NCI-H2171 treated with DMSO at 0.1 percent for 48 hours (cell line): ENCODE results near the gene MALAT1.
A peak's percentile ranks its signal among the peaks of the same experiment; 100 is the strongest.
"Not testable (repeated sequence)": the region's sequence is repeated elsewhere in the genome, so short reads cannot be mapped to it uniquely, and the experiment has no call there.

Source experiments
- DNase-seq: peaks from one replicate; lab custom pipeline; 2025; lab: John Stamatoyannopoulos, UW

MALAT1 gene

DNA sequence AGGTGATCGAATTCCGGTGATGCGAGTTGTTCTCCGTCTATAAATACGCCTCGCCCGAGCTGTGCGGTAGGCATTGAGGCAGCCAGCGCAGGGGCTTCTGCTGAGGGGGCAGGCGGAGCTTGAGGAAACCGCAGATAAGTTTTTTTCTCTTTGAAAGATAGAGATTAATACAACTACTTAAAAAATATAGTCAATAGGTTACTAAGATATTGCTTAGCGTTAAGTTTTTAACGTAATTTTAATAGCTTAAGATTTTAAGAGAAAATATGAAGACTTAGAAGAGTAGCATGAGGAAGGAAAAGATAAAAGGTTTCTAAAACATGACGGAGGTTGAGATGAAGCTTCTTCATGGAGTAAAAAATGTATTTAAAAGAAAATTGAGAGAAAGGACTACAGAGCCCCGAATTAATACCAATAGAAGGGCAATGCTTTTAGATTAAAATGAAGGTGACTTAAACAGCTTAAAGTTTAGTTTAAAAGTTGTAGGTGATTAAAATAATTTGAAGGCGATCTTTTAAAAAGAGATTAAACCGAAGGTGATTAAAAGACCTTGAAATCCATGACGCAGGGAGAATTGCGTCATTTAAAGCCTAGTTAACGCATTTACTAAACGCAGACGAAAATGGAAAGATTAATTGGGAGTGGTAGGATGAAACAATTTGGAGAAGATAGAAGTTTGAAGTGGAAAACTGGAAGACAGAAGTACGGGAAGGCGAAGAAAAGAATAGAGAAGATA lies at the start of gene MALAT1:
Gene MALAT1, plus strand, starts transcription at position 69 of the 736 bp plus-strand sequence.
- peak; percentile 94 for DNase-seq

DNA sequence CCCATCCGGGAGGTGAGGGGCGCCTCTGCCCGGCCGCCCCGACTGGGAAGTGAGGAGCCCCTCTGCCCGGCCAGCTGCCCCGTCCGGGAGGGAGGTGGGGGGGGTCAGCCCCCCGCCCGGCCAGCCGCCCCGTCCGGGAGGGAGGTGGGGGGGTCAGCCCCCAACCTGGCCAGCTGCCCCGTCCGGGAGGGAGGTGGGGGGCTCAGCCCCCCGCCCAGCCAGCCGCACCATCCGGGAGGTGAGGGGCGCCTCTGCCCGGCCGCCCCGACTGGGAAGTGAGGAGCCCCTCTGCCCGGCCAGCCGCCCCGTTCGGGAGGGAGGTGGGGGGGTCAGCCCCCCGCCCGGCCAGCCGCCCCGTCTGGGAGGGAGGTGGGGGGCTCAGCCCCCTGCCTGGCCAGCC lies 47.5 kb upstream of the MALAT1 start:
- not testable (repeated sequence) for DNase-seq

DNA sequence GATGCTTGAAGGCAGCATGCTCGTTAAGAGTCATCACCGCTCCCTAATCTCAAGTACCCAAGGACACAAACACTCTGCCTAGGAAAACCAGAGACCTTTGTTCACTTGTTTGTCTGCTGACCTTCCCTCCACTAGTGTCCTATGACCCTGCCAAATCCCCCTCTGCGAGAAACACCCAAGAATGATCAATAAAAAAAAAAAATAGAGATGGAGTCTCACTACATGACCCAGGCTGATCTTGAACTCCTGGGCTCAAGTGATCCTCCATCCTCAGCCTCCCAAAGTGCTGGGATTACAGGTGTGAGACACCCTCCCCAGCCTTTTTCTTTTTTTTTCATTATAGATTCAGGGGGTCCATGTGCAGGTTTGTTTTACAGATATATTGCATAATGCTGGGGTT lies 46.6 kb upstream of the MALAT1 start:
- not testable (repeated sequence) for DNase-seq

DNA sequence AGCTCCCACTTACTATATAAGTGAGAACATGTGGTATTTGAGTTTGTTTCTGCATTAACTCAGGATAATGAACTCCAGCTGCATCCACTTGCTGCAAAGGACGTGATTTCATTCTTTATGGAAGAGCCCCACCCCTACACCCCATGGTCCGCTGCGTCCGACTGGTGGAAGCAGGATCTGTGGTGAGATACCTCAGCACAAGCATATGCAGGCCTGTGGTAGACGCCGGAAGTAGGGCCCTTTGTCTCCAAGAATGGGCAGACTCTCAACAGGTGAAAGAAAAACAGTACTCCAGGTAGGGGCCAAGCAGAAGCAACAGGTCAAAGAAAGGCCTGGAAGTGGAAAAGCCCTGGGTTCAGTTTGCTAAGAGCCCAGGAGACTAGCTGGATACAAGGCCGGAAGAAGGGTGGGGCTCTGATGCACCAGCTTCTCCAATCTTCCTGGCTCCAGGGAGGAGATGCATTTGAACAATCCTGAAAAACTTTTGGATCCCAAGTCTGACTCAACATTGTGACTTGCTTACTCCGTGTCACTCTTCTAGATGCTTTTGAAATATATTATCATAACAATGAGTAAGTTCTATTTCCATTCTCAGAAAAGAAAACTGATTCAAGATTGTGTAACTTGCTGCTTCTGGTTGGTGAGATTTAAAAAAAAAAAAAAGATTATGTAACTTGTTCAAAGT lies 45.9 kb upstream of the MALAT1 start:
- DNase-seq = no peak

DNA sequence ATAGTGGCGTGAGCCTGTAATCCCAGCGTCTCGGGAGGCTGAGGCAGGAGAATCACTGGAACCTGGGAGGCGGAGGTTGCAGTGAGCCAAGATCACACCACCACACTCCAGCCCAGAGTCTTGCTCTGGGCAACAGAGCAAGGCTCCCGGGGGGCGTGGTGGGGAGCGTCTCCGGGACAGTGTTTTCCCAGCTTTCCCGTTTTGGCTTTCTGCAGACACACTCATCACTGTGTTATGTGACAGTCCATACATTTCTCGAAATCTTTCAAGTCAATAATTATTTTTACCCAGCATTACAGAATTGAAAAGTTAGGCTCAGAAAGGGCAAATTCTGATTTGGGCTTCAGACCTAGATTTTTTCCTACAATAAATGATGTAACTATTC lies 44.5 kb upstream of the MALAT1 start:
- no peak for DNase-seq

DNA sequence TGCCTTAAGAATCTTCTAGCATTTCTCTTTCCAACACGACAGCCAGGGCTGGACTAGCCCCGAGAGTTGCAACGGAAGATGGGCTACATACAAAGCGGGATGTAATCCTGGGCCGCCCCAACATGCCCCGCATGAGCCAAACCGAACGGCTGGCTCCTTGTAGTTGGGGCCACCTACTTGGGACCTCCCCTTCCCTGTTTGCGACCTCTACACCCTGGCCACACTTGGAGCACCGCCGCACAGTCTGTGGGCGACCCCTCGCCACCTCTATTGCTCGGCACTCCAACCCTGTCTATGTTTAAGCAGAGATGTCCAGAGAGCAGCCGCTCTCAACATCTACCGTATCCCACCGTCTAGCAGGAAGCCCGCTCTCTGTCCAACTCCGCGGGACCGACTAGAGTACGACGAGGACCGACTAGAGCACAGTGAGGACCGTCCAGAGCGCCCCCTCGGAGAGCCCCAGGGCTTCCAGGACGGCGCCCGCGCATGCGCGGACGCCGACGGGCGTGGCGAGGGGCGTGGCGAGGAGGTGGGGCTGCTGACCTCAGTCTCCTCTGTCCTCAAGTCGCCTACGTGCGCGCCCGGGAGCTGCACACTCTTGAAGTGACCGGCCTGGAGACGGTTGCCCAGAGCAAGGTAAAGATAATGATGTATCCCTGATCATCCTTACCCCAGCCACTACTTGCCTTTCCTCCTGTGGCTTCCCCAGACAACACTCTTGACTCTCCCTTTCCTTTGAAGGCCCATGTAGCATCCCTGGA lies 44.0 kb upstream of the MALAT1 start:
- peak; percentile 84 for DNase-seq

DNA sequence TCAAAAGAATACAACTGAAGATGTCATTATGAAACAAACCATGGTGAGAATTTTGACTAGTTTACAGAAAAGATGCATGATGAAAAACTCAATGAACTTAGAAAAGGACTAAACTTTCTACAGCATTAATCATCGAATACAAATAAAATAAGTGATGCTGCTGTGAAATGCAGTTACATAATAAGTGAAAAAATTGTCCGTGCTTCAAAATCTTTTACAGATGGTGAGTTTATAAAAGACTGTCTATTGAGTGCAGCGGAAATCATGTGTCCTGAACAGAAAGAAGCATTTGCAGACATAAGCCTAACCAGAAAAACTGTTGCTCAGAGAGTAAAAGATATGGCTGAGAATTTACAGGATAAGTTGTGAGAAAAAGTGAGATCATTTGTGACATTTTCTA lies 42.4 kb upstream of the MALAT1 start:
- no peak for DNase-seq

DNA sequence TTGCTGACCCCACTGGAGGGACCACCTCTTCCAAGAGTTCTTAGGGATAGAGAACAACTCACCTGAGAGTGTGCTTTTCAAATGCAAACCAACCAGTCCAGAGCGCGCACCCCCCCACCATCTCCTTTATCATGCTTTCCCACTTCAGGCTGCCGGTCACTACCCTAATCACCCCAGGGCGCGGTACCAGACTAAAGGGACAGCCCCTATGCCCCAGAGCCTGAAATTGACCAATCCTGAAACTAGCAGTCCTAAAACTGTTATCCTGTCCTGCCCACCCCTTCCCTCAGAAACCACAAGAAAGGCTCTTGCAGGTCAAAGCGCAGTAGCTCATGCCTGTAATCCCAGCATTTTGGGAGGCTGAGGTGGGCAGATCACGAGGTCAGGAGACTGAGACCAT lies 39.3 kb upstream of the MALAT1 start:
- no peak for DNase-seq

DNA sequence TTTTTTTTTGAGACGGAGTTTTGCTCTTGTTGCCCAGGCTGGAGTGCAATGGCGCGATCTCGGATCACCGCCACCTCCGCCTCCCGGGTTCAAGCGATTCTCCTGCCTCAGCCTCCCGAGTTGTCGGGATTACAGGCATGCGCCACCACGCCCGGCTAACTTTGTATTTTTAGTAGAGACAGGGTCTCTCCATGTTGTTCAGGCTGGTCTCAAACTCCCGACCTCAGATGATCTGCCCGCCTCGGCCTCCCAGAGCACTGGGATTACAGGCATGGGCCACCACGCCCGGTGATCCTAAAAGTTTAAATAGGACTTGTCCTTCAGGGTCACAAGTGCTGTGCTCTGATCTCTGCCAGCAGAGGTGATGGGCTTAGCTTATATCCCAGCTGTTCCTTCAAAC lies 33.4 kb upstream of the MALAT1 start:
- DNase-seq = not testable (repeated sequence)

DNA sequence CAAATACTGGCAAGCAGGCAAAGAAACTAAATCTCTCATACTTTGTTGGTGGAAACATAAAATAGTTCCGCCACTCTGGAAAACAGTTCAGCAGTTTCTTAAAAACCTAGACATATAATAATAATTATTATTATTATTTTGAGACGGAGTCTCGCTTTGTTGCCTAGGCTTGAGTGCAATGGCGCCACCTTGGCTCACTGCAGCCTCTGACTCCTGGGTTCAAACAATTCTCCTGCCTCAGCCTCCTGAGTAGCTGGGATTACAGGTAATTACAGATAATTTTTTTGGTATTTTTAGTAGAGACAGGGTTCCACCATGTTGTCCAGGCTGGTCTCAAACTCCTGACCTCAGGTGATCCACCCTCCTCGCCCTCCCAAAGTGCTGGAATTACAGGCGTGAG lies 31.5 kb upstream of the MALAT1 start:
- not testable (repeated sequence) for DNase-seq

DNA sequence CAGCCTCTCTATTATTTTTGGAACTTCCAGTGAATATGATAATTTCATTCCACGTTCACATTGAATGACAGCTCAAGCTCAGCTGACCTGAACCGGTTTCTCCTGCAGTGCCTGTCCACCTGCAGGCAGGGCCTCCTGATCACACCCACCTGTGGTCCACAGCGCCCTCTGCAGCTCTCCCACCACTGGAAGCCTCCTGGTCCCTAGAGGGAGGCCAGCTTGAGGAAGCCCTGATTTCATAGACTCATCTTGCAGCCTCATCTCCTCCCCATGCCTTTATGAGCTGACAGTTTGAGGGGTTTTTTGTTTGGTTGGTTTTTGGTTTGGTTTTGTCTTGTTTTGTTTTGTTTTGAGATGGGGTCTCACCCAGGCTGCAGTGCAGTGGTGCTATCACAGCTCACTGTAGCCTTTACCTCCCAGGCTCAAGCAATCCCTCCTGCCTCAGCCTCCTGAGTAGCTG lies 29.9 kb upstream of the MALAT1 start:
- no peak for DNase-seq

DNA sequence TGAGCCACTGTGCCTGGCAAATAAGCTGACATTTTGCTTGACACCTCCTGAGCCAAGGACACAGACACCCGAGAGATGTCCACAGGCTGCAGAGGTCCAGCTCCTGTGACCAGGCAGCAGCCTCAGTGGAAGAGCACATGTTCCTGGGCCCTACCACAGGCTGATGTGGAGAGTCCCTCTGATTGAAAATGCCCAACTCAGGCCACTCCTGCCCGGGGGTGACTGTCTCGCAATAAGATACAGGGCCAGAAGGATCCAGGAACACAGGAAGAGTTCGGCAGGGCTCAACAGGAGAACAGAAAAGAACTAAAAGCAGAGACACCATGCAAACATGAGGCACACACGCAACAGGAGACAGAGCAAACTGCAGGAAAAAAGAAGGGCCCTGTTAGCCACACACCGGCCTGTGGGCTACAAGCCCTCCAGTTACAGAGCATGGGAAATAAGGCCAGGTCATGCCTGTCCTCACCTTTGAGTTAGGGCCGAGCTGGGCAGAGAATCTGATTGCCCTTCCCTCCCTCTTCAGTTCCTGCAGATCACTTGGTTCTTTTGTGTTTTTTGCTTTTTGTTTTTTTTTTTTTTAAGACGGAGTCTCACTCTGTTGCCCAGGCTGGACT lies 28.3 kb upstream of the MALAT1 start:
- no peak for DNase-seq

DNA sequence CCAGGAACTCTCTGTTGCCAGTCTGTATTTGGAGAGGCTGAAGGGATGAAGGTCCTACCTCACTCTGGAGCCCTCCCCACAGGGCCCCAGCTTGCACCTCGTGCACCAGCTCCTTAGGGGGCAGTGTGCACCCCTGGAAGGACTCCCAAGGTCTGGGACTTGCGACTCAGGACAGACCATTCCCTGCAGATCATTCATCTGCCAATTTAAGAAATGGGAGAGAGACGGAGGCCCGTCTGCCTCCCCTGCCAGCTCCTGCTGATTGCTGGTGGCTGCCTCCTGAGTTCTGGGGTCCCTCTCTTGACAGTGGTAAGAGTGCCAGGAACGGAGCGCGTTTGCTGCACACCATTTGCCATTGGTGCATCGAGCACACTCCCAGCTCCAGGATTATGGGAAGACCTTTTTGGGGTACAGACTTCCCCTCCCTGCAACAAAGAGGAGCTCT lies 27.4 kb upstream of the MALAT1 start:
- no peak for DNase-seq

DNA sequence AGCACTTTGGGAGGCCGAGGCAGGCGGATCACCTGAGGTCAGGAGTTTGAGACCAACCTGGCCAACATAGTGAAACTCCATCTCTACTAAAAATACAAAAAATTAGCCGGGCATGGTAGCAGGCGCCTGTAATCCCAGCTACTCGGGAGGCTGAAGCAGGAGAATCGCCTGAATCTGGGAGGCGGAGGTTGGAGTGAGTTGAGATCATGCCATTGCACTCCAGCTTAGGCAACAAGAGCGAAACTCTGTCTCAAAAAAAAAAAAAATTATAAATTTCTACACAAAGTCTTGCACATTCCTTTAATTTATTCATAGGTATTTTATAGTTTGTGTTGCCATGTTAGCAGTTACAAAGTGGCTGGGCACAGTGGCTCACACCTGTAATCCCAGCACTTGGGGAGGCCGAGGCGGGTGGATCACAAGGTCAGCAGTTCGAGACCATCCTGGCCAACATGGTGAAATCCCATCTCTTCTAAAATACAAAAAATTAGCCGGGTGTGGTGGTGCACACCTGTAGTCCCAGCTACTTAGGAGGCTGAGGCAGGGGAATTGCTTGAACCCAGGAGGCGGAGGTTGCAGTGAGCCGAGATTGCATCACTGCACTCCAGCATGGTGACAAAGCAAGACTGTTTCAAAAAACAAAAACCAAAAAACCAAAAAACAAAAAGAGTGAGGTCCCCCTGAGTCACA lies 26.1 kb upstream of the MALAT1 start:
- not testable (repeated sequence) for DNase-seq

DNA sequence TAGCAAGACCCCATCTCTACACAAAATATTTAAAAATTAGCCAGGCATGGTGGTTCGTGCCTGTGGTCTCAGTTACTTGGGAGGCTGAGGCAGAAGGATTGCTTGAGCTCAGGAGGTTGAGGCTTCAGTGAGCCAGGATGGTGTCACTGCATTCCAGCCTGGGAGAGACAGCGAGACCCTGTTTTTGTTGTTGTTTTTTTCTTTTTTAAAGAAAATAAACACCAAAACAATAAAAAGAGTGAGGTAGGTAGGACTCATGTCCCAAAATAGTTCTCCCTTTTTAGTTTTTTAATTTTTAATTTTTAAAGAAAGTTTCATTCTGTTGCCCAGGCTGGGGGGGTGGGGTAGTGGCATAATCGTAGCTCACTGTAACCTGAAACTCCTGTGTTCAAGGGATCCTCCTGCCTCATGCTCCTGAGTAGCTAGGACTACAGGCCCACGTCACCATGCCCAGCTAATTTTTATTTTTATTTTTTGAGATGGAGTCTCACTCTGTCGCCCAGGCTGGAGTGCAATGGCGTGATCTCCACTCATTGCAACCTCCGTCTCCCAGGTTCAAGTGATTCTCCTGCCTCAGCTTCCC lies 25.5 kb upstream of the MALAT1 start:
- no peak for DNase-seq

DNA sequence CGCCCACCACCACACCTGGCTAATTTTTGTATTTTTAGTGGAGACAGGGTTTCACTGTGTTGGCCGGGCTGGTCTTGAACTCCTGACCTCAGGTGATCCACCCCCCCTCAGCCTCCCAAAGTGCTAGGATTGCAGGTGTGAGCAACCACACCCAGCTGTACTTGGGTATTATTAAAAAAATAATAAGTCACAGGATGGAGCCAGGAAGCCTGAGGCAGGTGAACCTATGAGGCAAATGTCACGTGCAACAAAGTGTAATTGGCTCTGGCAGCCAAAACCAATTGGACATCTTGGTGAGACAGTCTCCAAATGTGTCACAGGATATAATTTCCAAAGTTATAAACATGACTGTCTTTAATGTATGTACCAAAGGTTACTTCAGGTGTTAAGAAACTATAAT lies 24.0 kb upstream of the MALAT1 start:
- DNase-seq = no peak

DNA sequence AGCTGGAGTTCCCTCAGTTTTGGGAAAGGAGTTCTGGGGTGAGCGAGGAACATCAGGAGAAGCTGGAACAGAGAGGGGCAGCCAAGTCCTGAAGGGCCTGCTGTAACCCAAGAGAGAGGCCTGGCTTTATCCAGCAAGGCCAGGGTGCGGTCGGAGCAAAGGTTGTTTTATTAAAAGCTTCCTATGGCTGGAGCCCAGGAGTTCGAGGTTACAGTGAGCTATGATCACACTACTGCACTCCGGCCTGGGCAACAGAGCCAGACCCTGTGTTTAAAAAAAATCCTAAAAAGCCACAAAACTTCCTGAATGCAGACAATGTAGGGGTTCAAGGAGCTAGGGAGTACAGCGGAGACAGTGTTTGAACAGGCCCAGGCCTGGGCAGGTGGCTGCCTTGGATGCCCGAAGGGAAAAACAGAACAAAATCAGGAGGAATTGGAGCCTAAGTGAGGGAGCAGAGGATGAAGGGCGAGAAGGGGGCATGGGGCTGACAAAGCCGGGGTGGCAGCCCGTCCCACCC lies 22.2 kb upstream of the MALAT1 start:
- no peak for DNase-seq

DNA sequence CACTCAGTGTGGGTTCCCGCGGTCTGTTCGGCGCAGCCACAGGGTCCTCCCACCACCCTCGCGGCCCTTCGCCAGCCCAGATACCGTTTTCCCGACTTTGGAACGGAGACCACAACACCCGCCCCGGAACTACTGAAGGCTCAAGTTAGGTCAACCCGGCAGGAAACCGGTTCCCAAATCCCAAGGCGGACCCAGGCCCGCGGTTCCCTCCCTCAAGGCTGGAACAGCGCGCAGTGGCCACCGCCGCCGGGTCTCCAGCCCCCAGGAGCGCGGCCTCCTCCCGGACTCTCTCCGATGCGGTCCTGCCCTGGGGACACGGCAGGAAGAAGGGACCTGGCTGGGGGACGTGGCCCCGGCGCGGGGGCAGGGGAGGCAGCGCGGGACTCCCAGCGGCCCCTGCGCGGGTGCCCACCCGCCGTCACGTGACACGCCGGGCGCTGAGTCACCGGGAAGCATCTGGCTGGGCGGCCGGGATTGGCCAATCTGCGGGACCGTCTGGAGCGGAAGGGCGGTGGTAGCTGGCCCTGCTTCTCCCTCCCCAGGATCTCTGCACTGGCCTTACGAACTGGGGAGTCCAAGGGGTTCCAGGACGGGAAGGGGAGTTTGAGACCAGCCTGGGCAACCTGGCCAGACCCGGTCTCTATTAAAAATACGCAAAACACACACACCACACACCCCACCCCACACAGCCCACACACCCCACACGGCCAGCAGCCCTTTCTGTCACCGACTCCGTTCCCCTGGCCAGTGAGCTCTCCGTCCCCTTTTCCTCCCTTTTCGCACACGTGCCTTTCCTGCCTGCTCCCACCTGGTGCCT lies 21.5 kb upstream of the MALAT1 start:
- DNase-seq = peak; percentile 91

DNA sequence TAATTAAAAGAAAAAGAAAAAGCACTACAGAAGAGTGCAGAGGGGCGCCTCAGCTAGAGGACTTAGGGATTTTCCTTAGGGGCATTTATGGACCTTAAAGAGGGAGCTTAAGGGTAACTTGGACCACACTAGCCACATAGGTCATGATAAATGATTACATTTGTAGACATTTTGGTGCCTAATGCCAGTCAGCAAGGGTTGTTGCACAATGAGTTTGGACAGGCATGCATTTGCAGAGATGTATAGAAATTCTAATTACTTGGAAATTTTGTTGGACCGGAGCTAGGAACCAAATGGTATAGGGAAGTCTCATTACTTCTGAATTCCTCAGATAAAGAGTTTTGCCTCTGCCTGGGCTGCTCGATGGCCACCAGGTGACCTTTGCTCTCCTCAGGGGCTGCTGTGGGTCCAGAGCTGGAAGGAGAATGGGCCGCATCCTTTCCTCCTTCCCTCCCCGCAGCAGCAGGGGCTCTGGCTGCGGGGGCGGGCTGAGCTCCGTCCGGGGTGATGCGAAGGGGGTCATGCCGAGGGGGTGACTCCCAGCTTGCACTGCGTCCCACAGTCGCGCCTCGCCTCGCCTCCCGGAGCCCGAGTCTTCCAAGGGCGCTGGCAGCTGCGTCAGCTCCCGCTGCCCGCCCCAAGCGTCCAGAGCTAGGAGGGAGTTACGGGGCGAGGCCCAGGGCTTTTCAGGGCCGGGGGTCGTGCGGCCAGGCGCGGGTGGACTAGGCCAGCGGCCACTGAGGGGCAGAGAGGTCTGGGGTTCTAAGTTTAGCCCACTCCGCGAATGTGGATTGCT lies 20.3 kb upstream of the MALAT1 start:
- no peak for DNase-seq
